Gastrocnemius medialis (tissue), 4 donors: ENCODE measurements around the gene ZNF768. TPM values are rescaled to one million over a fixed set of nuclear protein-coding genes. Genes with fewer than 3 reads are reported as not detected.
"Not testable (repeated sequence)": the region's sequence is repeated elsewhere in the genome, so short reads cannot be mapped to it uniquely, and the experiment has no call there.

Experiments
- ATAC-seq, 2 donors: fragments of 150-250 bp; one replicate each; pipeline ENCODE4 v1.9.1; 2016
- DNase-seq, 2 donors: peaks; one replicate each; pipeline ENCODE4 v3.0.0-alpha.2; 2019
- H3K27ac ChIP-seq, 4 donors: fragments of 200-600 bp; sonication (generic); 1 replicate in 1 of 4; 2 replicates in 3 of 4; pipeline ENCODE4 v1.5.1; 2016 to 2018; ENCODE audit warnings: mild to moderate bottlenecking in 2 of 4, moderate library complexity in 1 of 4
- H3K27me3 ChIP-seq, 3 donors: fragments of 200-600 bp; sonication (generic) in 2 of 3; 1 replicate in 1 of 3; 2 replicates in 2 of 3; pipeline versions ENCODE4 v1.5.1 to v1.6.0; 2016 to 2019; ENCODE audit warnings: mild to moderate bottlenecking in 1 of 3, moderate library complexity in 1 of 3
- H3K36me3 ChIP-seq, 2 donors: fragments of 200-600 bp; sonication (generic) in 1 of 2; one replicate each; pipeline ENCODE4 v1.5.1; 2017 to 2018
- H3K4me1 ChIP-seq, 2 donors: fragments of 200-600 bp; sonication (generic) in 1 of 2; one replicate each; pipeline ENCODE4 v1.5.1; 2016 to 2017; ENCODE audit warnings: mild to moderate bottlenecking in 2 of 2
- H3K4me3 ChIP-seq, 4 donors: fragments of 200-600 bp; sonication (generic) in 3 of 4; 1 replicate in 1 of 4; 2 replicates in 3 of 4; pipeline ENCODE4 v1.5.1; 2016 to 2019; ENCODE audit warnings: mild to moderate bottlenecking in 2 of 4
- H3K9me3 ChIP-seq, 3 donors: fragments of 200-600 bp; sonication (generic) in 2 of 3; 1 replicate in 1 of 3; 2 replicates in 2 of 3; pipeline ENCODE4 v1.5.1; 2016 to 2019
- CTCF ChIP-seq, 5 experiments: fragments of 450-650 bp in 3 of 5; fragments of 200-600 bp in 2 of 5; sonication (generic) in 2 of 5; IDR thresholded peaks in 4 of 5; conservative IDR thresholded peaks in 1 of 5; 1 replicate in 4 of 5; 2 replicates in 1 of 5; pipeline ENCODE4 v1.5.1; 2016 to 2019; ENCODE audit warnings: antibody characterized with exemption in 5 of 5, mild to moderate bottlenecking in 3 of 5, moderate library complexity in 3 of 5
- POLR2A ChIP-seq, 2 donors: fragments of 450-650 bp; IDR thresholded peaks; one replicate each; pipeline ENCODE4 v1.6.1; 2017; ENCODE audit warnings: antibody characterized with exemption in 2 of 2, mild to moderate bottlenecking in 2 of 2, moderate library complexity in 2 of 2
- in situ Hi-C, 4 donors: fragments of 200-750 bp; cut with MboI; loops; one replicate each; pipeline versions ENCODE4 v1.15.0 to v1.8.0; 2017; ENCODE audit warnings: low sequenced_read_pairs in 4 of 4
- intact Hi-C: fragments of 100-400 bp; cut with DNase I; formaldehyde crosslinking; loops from one replicate; pipeline ENCODE4 v1.15.1; 2023; ENCODE audit warnings: low total_unique reads
- total RNA-seq, 4 donors: library from RNA; depleted of rRNA; stranded (reverse); fragments of >200 nt; gene quantifications; one replicate each; pipeline versions ENCODE4 v1.1.0 to v1.2.3, GENCODE V29; 2016

ZNF768 gene
- total RNA-seq, 4 donors from 2014 or later: 39.8 to 118 (median 69.8) TPM

- ATAC-seq: no peak
- in situ Hi-C loops (no loop called here), intact Hi-C loops (no loop called here)
- Histone ChIP-seq H3K27ac (no peak overlapping the region), H3K27me3 (no peaks in the 10 kb centered on the region), H3K36me3 (no peaks in the 10 kb centered on the region), H3K9me3 (no peaks in the 10 kb centered on the region), H3K4me3 (no peak overlapping the region), H3K4me1 (peaks cover 0 to 11% of the 10 kb centered on the region in 2 donors)
- no peak for DNase-seq
- TF ChIP-seq CTCF (IDR thresholded peaks at IDR 0.05 in 4 of 5, conservative IDR thresholded peaks at IDR 0.05 in 1 of 5): no peak
- TF ChIP-seq POLR2A (IDR thresholded peaks at IDR 0.05): no peak
These were observed 19.7 kb upstream of the ZNF768 start for GRCh38 chr16:30546115-30546514.

GRCh38 chr16:30543067-30543466, 16.7 kb upstream of the ZNF768 start:
- in situ Hi-C loops (no loop called here), intact Hi-C loops (no loop called here)
- no peaks in the 10 kb centered on the region for H3K36me3 ChIP-seq
- H3K27ac ChIP-seq: no peak overlapping the region
- no peak overlapping the region for H3K4me3 ChIP-seq
- ATAC-seq: no peak
- TF ChIP-seq POLR2A (IDR thresholded peaks at IDR 0.05) (no peak), CTCF (IDR thresholded peaks at IDR 0.05 in 4 of 5, conservative IDR thresholded peaks at IDR 0.05 in 1 of 5) (no peak)
- H3K27me3 ChIP-seq: no peaks in the 10 kb centered on the region
- peaks cover 0 to 12% of the 10 kb centered on the region in 2 donors for H3K4me1 ChIP-seq
- no peak for DNase-seq
- no peaks in the 10 kb centered on the region for H3K9me3 ChIP-seq

- Histone ChIP-seq H3K36me3 (no peaks in the 10 kb centered on the region), H3K4me1 (peaks cover 0 to 12% of the 10 kb centered on the region in 2 donors), H3K27me3 (no peaks in the 10 kb centered on the region), H3K27ac (peak overlapping the region in 2 of 4 donors; percentile 2 to 27), H3K9me3 (no peaks in the 10 kb centered on the region), H3K4me3 (no peak overlapping the region)
- DNase-seq (no peak), ATAC-seq (peak in 1 of 2 donors; percentile 23)
- TF ChIP-seq CTCF (IDR thresholded peaks at IDR 0.05 in 4 of 5, conservative IDR thresholded peaks at IDR 0.05 in 1 of 5) (no peak), POLR2A (IDR thresholded peaks at IDR 0.05) (no peak)
- intact Hi-C loops (no loop called here), in situ Hi-C loops (no loop called here)
These were observed 15.3 kb upstream of the ZNF768 start for GRCh38 chr16:30541502-30542329.

GRCh38 chr16:30540916-30541464, 14.6 kb upstream of the ZNF768 start:
- DNase-seq, H3K9me3 ChIP-seq, in situ Hi-C loops, H3K4me3 ChIP-seq, intact Hi-C loops, ATAC-seq, H3K27ac ChIP-seq, H3K36me3 ChIP-seq, H3K27me3 ChIP-seq: not testable (repeated sequence)
- H3K4me1 ChIP-seq: peaks cover 3 to 14% of the 10 kb centered on the region in 2 donors

GRCh38 chr16:30539986-30540526, 13.7 kb upstream of the ZNF768 start:
- ATAC-seq, DNase-seq, H3K36me3 ChIP-seq, H3K9me3 ChIP-seq, H3K27ac ChIP-seq, H3K4me3 ChIP-seq, H3K27me3 ChIP-seq: not testable (repeated sequence)
- in situ Hi-C loops: loop anchor here in 2 of 4 donors (10.0 kb wide), 2 partner anchors 95 to 105 kb away; partner anchors contain the start of genes DCTPP1 (in 1 of the 2) and SEPHS2 (in 1 of the 2)
- intact Hi-C loops: loop anchor here (10.0 kb wide), 1 partner anchor 545 kb away; the partner anchor contains the start of genes HIRIP3 and INO80E
- H3K4me1 ChIP-seq: peaks cover 8 to 23% of the 10 kb centered on the region in 2 donors
